CD14-positive monocyte (primary cell): Measurements from ENCODE around the gene EIF1. TPM values are rescaled to one million over a fixed set of nuclear protein-coding genes. Genes with fewer than 3 reads are reported as not detected.
A peak's percentile ranks its signal among the peaks of the same experiment; 100 is the strongest.
"Not testable (repeated sequence)": the region's sequence is repeated elsewhere in the genome, so short reads cannot be mapped to it uniquely, and the experiment has no call there.

ENCODE experiments used
- DNase-seq, 3 donors: peaks; one replicate each; pipeline ENCODE4 v3.0.0-alpha.2; 2011 to 2022
- H2AFZ ChIP-seq: 2 replicates; pipeline ENCODE4 v1.6.0; 2012; ENCODE audit warnings: mild to moderate bottlenecking, low read depth, low read length, inconsistent platforms; ENCODE audit not compliant: insufficient read depth, poor library complexity, severe bottlenecking
- H3K27ac ChIP-seq, 2 donors: 1 replicate in 1 of 2; 2 replicates in 1 of 2; pipeline ENCODE4 v1.5.1; 2012 to 2013; ENCODE audit warnings: low read length in 2 of 2, control low read depth in 1 of 2, inconsistent platforms in 1 of 2, low read depth in 1 of 2, mild to moderate bottlenecking in 1 of 2
- H3K27me3 ChIP-seq, 2 donors: one replicate each; pipeline versions ENCODE4 v1.6.0 to v1.6.1; 2011 to 2013; ENCODE audit warnings: low read length in 2 of 2; ENCODE audit not compliant: control insufficient read depth in 2 of 2, insufficient read depth in 2 of 2
- H3K36me3 ChIP-seq, 2 donors: replicated peaks in 1 of 2; 1 replicate in 1 of 2; 2 replicates in 1 of 2; pipeline versions ENCODE4 v1.5.1 to v1.6.1; 2012 to 2013; ENCODE audit warnings: low read length in 2 of 2, control low read depth in 1 of 2, inconsistent platforms in 1 of 2, mild to moderate bottlenecking in 1 of 2; ENCODE audit not compliant: insufficient read depth in 2 of 2, control insufficient read depth in 1 of 2
- H3K4me1 ChIP-seq, 2 donors: 1 replicate in 1 of 2; 2 replicates in 1 of 2; pipeline versions ENCODE4 v1.5.1 to v1.6.1; 2012 to 2013; ENCODE audit warnings: low read length in 2 of 2, control low read depth in 1 of 2, inconsistent platforms in 1 of 2, mild to moderate bottlenecking in 1 of 2, moderate library complexity in 1 of 2; ENCODE audit not compliant: insufficient read depth in 2 of 2, control insufficient read depth in 1 of 2
- H3K4me2 ChIP-seq: replicated peaks from 2 replicates; pipeline ENCODE3; 2012; ENCODE audit warnings: low read length, moderate library complexity, mild to moderate bottlenecking; ENCODE audit not compliant: poor library complexity, severe bottlenecking; ENCODE audit errors: extremely low read depth
- H3K4me3 ChIP-seq, 3 experiments: fragments of 200-600 bp in 1 of 3; sonication (generic) in 1 of 3; replicated peaks in 1 of 3; 1 replicate in 2 of 3; 2 replicates in 1 of 3; pipeline ENCODE4 v1.5.1; 2011 to 2013; ENCODE audit warnings: low read length in 3 of 3, mild to moderate bottlenecking in 3 of 3, control low read depth in 2 of 3, low read depth in 2 of 3, inconsistent platforms in 1 of 3, moderate library complexity in 1 of 3
- H3K79me2 ChIP-seq: 2 replicates; pipeline ENCODE4 v1.6.0; 2012; ENCODE audit warnings: mild to moderate bottlenecking, control low read depth, inconsistent platforms, low read length, moderate library complexity; ENCODE audit not compliant: insufficient read depth
- H3K9ac ChIP-seq: 2 replicates; pipeline ENCODE4 v1.6.0; 2017; ENCODE audit warnings: low read length, mild to moderate bottlenecking; ENCODE audit not compliant: insufficient read depth, poor library complexity, severe bottlenecking
- H3K9me3 ChIP-seq, 2 donors: replicated peaks in 1 of 2; 1 replicate in 1 of 2; 2 replicates in 1 of 2; pipeline versions ENCODE4 v1.5.1 to v1.6.1; 2012 to 2013; ENCODE audit warnings: low read length in 2 of 2, control low read depth in 1 of 2; ENCODE audit not compliant: control insufficient read depth in 1 of 2, insufficient read depth in 1 of 2
- H4K20me1 ChIP-seq: 2 replicates; pipeline ENCODE4 v1.6.0; 2012; ENCODE audit warnings: mild to moderate bottlenecking, low read length, control low read depth, moderate library complexity; ENCODE audit not compliant: insufficient read depth
- H3K27ac Mint-ChIP-seq, 7 donors: one replicate each; pipeline ENCODE4 v1.8.0; 2020; ENCODE audit warnings: mild to moderate bottlenecking in 7 of 7, mixed read lengths in 7 of 7, moderate library complexity in 6 of 7, inconsistent platforms in 2 of 7
- H3K27me3 Mint-ChIP-seq, 3 donors: one replicate each; pipeline ENCODE4 v1.8.0; 2021 to 2022; ENCODE audit warnings: low read depth in 3 of 3, mild to moderate bottlenecking in 3 of 3, mixed read lengths in 3 of 3, moderate library complexity in 3 of 3, inconsistent platforms in 1 of 3
- H3K36me3 Mint-ChIP-seq, 2 donors: one replicate each; pipeline ENCODE4 v1.8.0; 2020; ENCODE audit warnings: mixed read lengths in 2 of 2, inconsistent platforms in 1 of 2, mild to moderate bottlenecking in 1 of 2
- H3K4me1 Mint-ChIP-seq: one replicate; pipeline ENCODE4 v1.8.0; 2020; ENCODE audit warnings: mild to moderate bottlenecking, mixed read lengths
- H3K4me3 Mint-ChIP-seq, 2 donors: one replicate each; pipeline ENCODE4 v1.8.0; 2020; ENCODE audit warnings: mild to moderate bottlenecking in 2 of 2, mixed read lengths in 2 of 2, moderate library complexity in 1 of 2
- H3K9me3 Mint-ChIP-seq, 7 donors: one replicate each; pipeline ENCODE4 v1.8.0; 2020 to 2022; ENCODE audit warnings: mixed read lengths in 7 of 7, mild to moderate bottlenecking in 6 of 7, moderate library complexity in 6 of 7, inconsistent platforms in 2 of 7
- WGBS: methylation state at CpG from one replicate; pipeline ENCODE4 v1.1.5; 2013; ENCODE audit warnings: missing lambda C conversion rate; ENCODE audit not compliant: insufficient coverage; 5-methylcytosine and 5-hydroxymethylcytosine counted together
- intact Hi-C, 2 donors: fragments of 100-400 bp; cut with micrococcal nuclease; formaldehyde crosslinking; loops; one replicate each; pipeline versions ENCODE4 v1.15.0 to v1.15.1; 2023
- polyA plus RNA-seq, 3 donors: library from polyadenylated mRNA; depleted of rRNA in 1 of 3; unstranded in 2 of 3; stranded (reverse) in 1 of 3; fragments of 300-500 nt in 2 of 3; fragments of >200 nt in 1 of 3; fragmentation: Illumina TruSeq in 2 of 3; gene quantifications; 1 replicate in 2 of 3; 2 replicates in 1 of 3; pipeline ENCODE4 v1.2.3, GENCODE V29; 2012 to 2021
- TF ChIP-seq, protein P1 (sequence below): fragments of 200-600 bp; IDR thresholded peaks from one replicate; pipeline ENCODE4 v1.8.0; 2022; ENCODE audit warnings: antibody characterized with exemption, mild to moderate bottlenecking

The EIF1 gene
- polyA plus RNA-seq, 3 donors: 1,176 to 1,536 (median 1,425) TPM

GRCh38 chr17:41697122-41697962 is 8.7 kb downstream of the EIF1 start:
- H3K9me3 Mint-ChIP-seq: no peaks in the 10 kb centered on the region
- intact Hi-C loops: no loop called here
- H4K20me1 ChIP-seq: peaks cover 45% of the 10 kb centered on the region
- TF ChIP-seq, protein P1, sequence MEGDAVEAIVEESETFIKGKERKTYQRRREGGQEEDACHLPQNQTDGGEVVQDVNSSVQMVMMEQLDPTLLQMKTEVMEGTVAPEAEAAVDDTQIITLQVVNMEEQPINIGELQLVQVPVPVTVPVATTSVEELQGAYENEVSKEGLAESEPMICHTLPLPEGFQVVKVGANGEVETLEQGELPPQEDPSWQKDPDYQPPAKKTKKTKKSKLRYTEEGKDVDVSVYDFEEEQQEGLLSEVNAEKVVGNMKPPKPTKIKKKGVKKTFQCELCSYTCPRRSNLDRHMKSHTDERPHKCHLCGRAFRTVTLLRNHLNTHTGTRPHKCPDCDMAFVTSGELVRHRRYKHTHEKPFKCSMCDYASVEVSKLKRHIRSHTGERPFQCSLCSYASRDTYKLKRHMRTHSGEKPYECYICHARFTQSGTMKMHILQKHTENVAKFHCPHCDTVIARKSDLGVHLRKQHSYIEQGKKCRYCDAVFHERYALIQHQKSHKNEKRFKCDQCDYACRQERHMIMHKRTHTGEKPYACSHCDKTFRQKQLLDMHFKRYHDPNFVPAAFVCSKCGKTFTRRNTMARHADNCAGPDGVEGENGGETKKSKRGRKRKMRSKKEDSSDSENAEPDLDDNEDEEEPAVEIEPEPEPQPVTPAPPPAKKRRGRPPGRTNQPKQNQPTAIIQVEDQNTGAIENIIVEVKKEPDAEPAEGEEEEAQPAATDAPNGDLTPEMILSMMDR: no peak
- H3K27ac ChIP-seq: no peak overlapping the region
- no peaks in the 10 kb centered on the region for H3K9me3 ChIP-seq
- peaks cover 0 to 3% (median 0%) of the 10 kb centered on the region in 3 donors for H3K27me3 Mint-ChIP-seq
- no peak overlapping the region for H3K9ac ChIP-seq
- peaks cover 26% of the 10 kb centered on the region for H3K4me1 Mint-ChIP-seq
- H3K4me2 ChIP-seq: peak overlapping the region; percentile 1
- H3K36me3 Mint-ChIP-seq: peaks cover 17 to 28% of the 10 kb centered on the region in 2 donors
- H2AFZ ChIP-seq: peak overlapping the region; percentile 29
- H3K36me3 ChIP-seq: peaks cover 16 to 30% of the 10 kb centered on the region in 2 donors
- peak overlapping the region in 1 of 2 donors; percentile 11 for H3K4me3 Mint-ChIP-seq
- DNase-seq: peak; percentile 68 to 84 (median 72)
- H3K4me3 ChIP-seq: no peak overlapping the region
- peaks cover 20 to 26% of the 10 kb centered on the region in 2 donors for H3K4me1 ChIP-seq
- peak overlapping the region in 6 of 7 donors; percentile 50 to 75 (median 62) for H3K27ac Mint-ChIP-seq
- H3K27me3 ChIP-seq: no peaks in the 10 kb centered on the region
- no peaks in the 10 kb centered on the region for H3K79me2 ChIP-seq
- 0% methylated on average over 2 of the region's 6 CpGs for WGBS

GRCh38 chr17:41700843-41701242 is 12.2 kb downstream of the EIF1 start:
- H3K27me3 Mint-ChIP-seq, H3K27ac ChIP-seq, H3K27me3 ChIP-seq, DNase-seq, H2AFZ ChIP-seq, H3K9me3 ChIP-seq, H3K27ac Mint-ChIP-seq, H3K4me3 Mint-ChIP-seq, H3K4me3 ChIP-seq, H3K36me3 Mint-ChIP-seq, H3K9me3 Mint-ChIP-seq, intact Hi-C loops, H3K4me2 ChIP-seq, H3K9ac ChIP-seq, H3K36me3 ChIP-seq, H3K79me2 ChIP-seq: not testable (repeated sequence)
- H4K20me1 ChIP-seq: peaks cover 13% of the 10 kb centered on the region
- H3K4me1 ChIP-seq: peaks cover 18 to 19% of the 10 kb centered on the region in 2 donors
- peaks cover 21% of the 10 kb centered on the region for H3K4me1 Mint-ChIP-seq
- 93% methylated on average over 2 of the region's 3 CpGs for WGBS
